HepG2 (cell line): ENCODE data around the gene SOS2.

ENCODE experiments used
- FOXO1 ChIP-seq: sonication (generic); formaldehyde crosslinking; IDR thresholded peaks from 2 replicates; pipeline ENCODE4 v1.4.0; 2020; ENCODE audit warnings: missing genetic modification reagents
- JUN ChIP-seq: sonication (generic); formaldehyde crosslinking; IDR thresholded peaks from 2 replicates; pipeline ENCODE4 v1.4.0; 2020; ENCODE audit warnings: mild to moderate bottlenecking, missing genetic modification reagents
- PAXIP1 ChIP-seq: sonication (generic); formaldehyde crosslinking; conservative IDR thresholded peaks from 2 replicates; pipeline ENCODE4 v1.4.0; 2020; ENCODE audit warnings: mild to moderate bottlenecking, missing genetic modification reagents, moderate library complexity
- RFX5 ChIP-seq: IDR thresholded peaks from 2 replicates; pipeline ENCODE4 v1.6.1; 2011; ENCODE audit warnings: low read depth, low read length, improper control_type of control experiment
- SIN3A ChIP-seq: IDR thresholded peaks from 2 replicates; pipeline ENCODE4 v1.6.1; 2011; ENCODE audit warnings: low read depth, mild to moderate bottlenecking, control low read depth, low read length, borderline replicate concordance
- ZNF230 ChIP-seq: sonication (generic); formaldehyde crosslinking; IDR thresholded peaks from 2 replicates; pipeline ENCODE4 v1.4.0; 2020; ENCODE audit warnings: mild to moderate bottlenecking, missing genetic modification reagents
- ZNF776 ChIP-seq: sonication (generic); formaldehyde crosslinking; IDR thresholded peaks from 2 replicates; pipeline ENCODE4 v1.4.0; 2020; ENCODE audit warnings: mild to moderate bottlenecking, missing genetic modification reagents

DNA sequence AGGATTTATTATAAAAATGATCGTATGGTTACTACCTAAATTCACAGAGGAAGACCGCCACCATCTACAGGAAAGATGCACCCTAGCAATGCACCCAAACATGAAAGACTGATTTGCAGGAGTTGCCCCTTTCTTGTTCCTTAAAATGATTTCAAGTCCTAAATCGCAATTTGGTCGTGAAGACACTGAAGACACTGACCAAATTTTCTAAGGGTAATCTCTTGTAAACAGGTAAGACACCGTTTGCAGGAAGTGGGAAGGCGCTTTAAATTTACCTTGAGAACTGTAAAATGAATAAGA is 1.0 kb downstream of the SOS2 start:
- TF ChIP-seq ZNF776 (CRISPR knock-in tag) (no peak), PAXIP1 (no peak), RFX5 (no peak), ZNF230 (CRISPR knock-in tag) (no peak), FOXO1 (CRISPR knock-in tag) (no peak), JUN (CRISPR knock-in tag) (no peak), SIN3A (no peak)
